ENCODE measurements around the gene ATP5PD.

Gene ATP5PD

GRCh38 chr17:75024686-75025397 lies 21.9 kb downstream of the ATP5PD start:
- TF ChIP-seq CTCF (IDR thresholded peaks at IDR 0.05; ENCODE audit: insufficient read depth, low read depth, low read length, missing control alignments), result no peak
- no peak for DNase-seq (ENCODE audit: low read depth)

GRCh38 chr17:75020331-75021110 lies 26.2 kb downstream of the ATP5PD start:
- no peak overlapping the region for H3K4me3 ChIP-seq (ENCODE audit: low read length)
- DNase-seq (ENCODE audit: low read depth), result no peak
- TF ChIP-seq CTCF (IDR thresholded peaks at IDR 0.05; ENCODE audit: insufficient read depth, low read depth, low read length, missing control alignments), result no peak

More at GRCh38 chr17:75024686-75025397, 21.9 kb downstream of the ATP5PD start:
- H3K4me3 ChIP-seq (ENCODE audit: low read length), result no peak overlapping the region

- H3K4me3 ChIP-seq (ENCODE audit: low read length), result no peak overlapping the region
- no peak for DNase-seq (ENCODE audit: low read depth)
- TF ChIP-seq CTCF (IDR thresholded peaks at IDR 0.05; ENCODE audit: insufficient read depth, low read depth, low read length, missing control alignments), result no peak
These were observed 27.1 kb downstream of the ATP5PD start for GRCh38 chr17:75019710-75020109.

GRCh38 chr17:75019146-75019545 lies 27.6 kb downstream of the ATP5PD start:
- no peak for TF ChIP-seq CTCF (IDR thresholded peaks at IDR 0.05; ENCODE audit: insufficient read depth, low read depth, low read length, missing control alignments)
- H3K4me3 ChIP-seq (ENCODE audit: low read length), result no peak overlapping the region
- no peak for DNase-seq (ENCODE audit: low read depth)

GRCh38 chr17:75013092-75013559 lies 33.6 kb downstream of the ATP5PD start:
- TF ChIP-seq CTCF (IDR thresholded peaks at IDR 0.05; ENCODE audit: insufficient read depth, low read depth, low read length, missing control alignments), result no peak
- H3K4me3 ChIP-seq (ENCODE audit: low read length), result peak overlapping the region; percentile 89
- no peak for DNase-seq (ENCODE audit: low read depth)

- TF ChIP-seq CTCF (IDR thresholded peaks at IDR 0.05; ENCODE audit: insufficient read depth, low read depth, low read length, missing control alignments), result peak; percentile 17
- DNase-seq (ENCODE audit: low read depth), result peak; percentile 79
- H3K4me3 ChIP-seq (ENCODE audit: low read length), result peak within 1 kb of the TSS; percentile 89
These were observed 34.2 kb downstream of the ATP5PD start, which contains the start of gene MRPL58 for GRCh38 chr17:75012346-75013091. Gene MRPL58, plus strand, starts transcription at chr17:75012670. Its CDS starts 17 bp downstream, at chr17:75012687.

Data from epithelial cell of esophagus (primary cell).